Type B pancreatic cell (in vitro differentiated cells): ENCODE measurements around the gene CREG2. TPM values are rescaled to one million over a fixed set of nuclear protein-coding genes. Genes with fewer than 3 reads are reported as not detected.

Experiments used
- DNase-seq: peaks from one replicate; pipeline ENCODE4 v3.0.0; 2021; ENCODE audit warnings: mixed read lengths; ENCODE audit not compliant: unreplicated experiment; ENCODE audit errors: extremely low spot score
- H3K27ac Mint-ChIP-seq: 2 replicates; pipeline ENCODE4 v1.8.0; 2021; ENCODE audit warnings: mild to moderate bottlenecking, mixed read lengths
- H3K27me3 Mint-ChIP-seq: 2 replicates; pipeline ENCODE4 v1.8.0; 2021; ENCODE audit warnings: mixed read lengths
- H3K36me3 Mint-ChIP-seq: 2 replicates; pipeline ENCODE4 v1.8.0; 2021; ENCODE audit warnings: mixed read lengths
- H3K4me1 Mint-ChIP-seq: one replicate; pipeline ENCODE4 v1.8.0; 2021; ENCODE audit warnings: mixed read lengths; ENCODE audit not compliant: unreplicated experiment
- H3K4me3 Mint-ChIP-seq: 2 replicates; pipeline ENCODE4 v1.8.0; 2021; ENCODE audit warnings: mild to moderate bottlenecking, mixed read lengths
- H3K9me3 Mint-ChIP-seq: 2 replicates; pipeline ENCODE4 v1.8.0; 2021; ENCODE audit warnings: mixed read lengths
- CTCF ChIP-seq: fragments of 200-600 bp; sonication (generic); conservative IDR thresholded peaks from 2 replicates; pipeline ENCODE4 v1.5.0; 2021; ENCODE audit warnings: antibody characterized with exemption, mild to moderate bottlenecking
- total RNA-seq: library from RNA; stranded (reverse); gene quantifications from 2 replicates; pipeline ENCODE4 v1.2.1, GENCODE V29; 2021; ENCODE audit warnings: low replicate concordance

Gene CREG2
- total RNA-seq, 1 donor from 2014 or later = 1.9 TPM

DNA sequence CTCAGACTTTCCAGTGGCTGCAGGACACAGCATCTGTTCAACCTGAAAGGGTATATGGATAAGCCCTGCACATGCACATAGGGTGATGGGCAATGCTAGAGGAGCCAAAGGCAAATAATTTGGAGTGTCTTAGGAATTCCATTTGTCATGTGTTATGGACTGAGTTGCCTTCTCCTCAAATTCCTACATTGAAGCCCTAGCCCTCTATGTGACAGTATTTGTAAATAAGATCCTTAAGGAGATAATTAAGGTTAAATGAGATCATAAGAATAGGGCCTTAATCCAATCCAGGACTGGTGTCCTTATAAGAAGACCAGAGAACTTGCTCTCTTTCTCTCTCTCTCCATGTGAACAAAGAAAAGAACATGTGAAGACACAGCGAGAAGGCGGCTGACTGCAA lies 42.9 kb upstream of the CREG2 start:
- no peaks in the 10 kb centered on the region for H3K9me3 Mint-ChIP-seq
- no peak for TF ChIP-seq CTCF
- no peak overlapping the region for H3K27ac Mint-ChIP-seq
- H3K27me3 Mint-ChIP-seq = peaks cover 14% of the 10 kb centered on the region
- peaks cover 3% of the 10 kb centered on the region for H3K4me1 Mint-ChIP-seq
- no peak overlapping the region for H3K4me3 Mint-ChIP-seq
- DNase-seq = no peak
- no peaks in the 10 kb centered on the region for H3K36me3 Mint-ChIP-seq

DNA sequence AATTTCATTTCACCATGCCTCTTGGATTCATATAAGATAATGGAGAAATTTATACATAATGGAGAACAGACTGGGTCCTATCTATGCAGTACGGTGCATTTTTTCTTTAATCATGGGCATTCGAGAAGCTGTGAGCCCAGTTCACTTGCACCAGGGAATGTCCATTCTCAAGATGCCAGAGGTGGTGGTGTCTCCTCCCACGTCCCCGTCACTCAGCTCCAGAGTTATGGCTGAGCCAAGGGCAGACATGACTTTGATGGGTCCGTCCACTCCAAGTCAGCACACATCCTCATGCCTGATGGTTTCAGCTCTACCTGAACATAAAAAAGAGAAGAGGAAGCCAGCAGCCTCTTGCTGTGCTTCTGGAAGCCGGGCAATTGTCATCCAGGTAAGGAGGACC lies 42.1 kb upstream of the CREG2 start:
- Mint-ChIP-seq H3K36me3 (no peaks in the 10 kb centered on the region), H3K4me3 (no peak overlapping the region), H3K27ac (no peak overlapping the region), H3K9me3 (no peaks in the 10 kb centered on the region), H3K4me1 (no peaks in the 10 kb centered on the region), H3K27me3 (peaks cover 11% of the 10 kb centered on the region)
- no peak for DNase-seq
- TF ChIP-seq CTCF = no peak

DNA sequence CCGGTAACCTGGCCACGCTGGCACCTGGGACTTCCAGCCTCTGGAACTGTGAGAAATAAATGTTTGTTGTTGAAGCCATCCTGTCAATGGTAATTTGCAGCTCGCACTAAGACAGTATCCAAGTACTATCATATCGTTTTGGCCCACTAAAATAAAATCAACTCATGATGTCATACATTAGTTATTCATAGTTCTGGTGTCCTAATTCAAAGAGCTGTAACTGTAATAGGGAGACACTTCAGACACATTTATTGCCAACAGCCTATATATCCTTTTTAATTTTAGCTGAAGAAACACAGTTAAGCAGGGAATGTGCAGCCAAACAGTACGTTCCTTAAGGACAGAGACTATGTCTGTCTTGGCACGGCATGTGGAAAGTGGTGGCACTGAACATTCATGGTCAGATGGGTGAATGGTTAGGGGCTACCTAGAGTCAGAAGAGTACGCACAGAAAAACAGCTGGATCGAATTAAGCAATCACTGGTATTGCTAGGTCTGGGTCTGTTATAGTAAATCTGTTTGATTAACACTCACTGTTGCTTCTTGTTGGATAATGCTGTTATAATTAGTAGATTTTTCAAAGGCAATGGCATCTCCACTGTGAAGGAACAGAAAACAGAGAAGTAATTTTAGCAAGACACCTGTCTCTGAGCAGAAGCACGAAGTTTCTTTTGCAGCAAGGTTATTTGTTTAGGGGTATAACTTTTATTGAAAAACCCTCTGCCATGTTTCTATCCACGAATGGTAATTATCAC lies 41.3 kb upstream of the CREG2 start:
- Mint-ChIP-seq H3K4me1 (no peaks in the 10 kb centered on the region), H3K4me3 (no peak overlapping the region)

DNA sequence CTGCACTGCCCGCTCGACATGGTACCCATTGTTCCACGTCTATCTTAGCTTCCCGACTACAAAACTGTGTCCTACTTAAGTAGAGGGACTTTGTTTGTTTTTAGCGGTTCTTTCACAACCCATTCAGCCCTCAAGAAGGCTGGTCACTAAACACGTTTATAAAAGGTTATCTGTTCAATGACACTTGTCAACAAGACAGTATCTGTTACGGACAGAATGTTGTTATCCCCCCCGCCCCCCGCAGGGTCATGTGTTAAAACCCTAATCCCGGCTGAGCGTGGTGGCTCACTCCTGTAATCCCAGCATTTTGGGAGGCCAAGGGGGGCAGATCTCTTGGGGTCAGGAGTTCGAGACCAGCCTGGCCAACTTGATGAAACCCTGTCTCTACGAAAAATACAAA lies 40.4 kb upstream of the CREG2 start:
- TF ChIP-seq CTCF = no peak
- H3K27ac Mint-ChIP-seq = no peak overlapping the region
- no peak for DNase-seq
- no peak overlapping the region for H3K4me3 Mint-ChIP-seq
- no peaks in the 10 kb centered on the region for H3K36me3 Mint-ChIP-seq
- peaks cover 6% of the 10 kb centered on the region for H3K27me3 Mint-ChIP-seq
- no peaks in the 10 kb centered on the region for H3K9me3 Mint-ChIP-seq
- H3K4me1 Mint-ChIP-seq = no peaks in the 10 kb centered on the region

More for the DNA sequence above, 41.3 kb upstream of the CREG2 start:
- no peaks in the 10 kb centered on the region for H3K9me3 Mint-ChIP-seq
- H3K27ac Mint-ChIP-seq = no peak overlapping the region
- peaks cover 6% of the 10 kb centered on the region for H3K27me3 Mint-ChIP-seq
- TF ChIP-seq CTCF = no peak
- no peaks in the 10 kb centered on the region for H3K36me3 Mint-ChIP-seq
- no peak for DNase-seq

- H3K4me1 Mint-ChIP-seq = no peaks in the 10 kb centered on the region
Measured at GRCh38 chr2:101427240-101427639, 39.9 kb upstream of the CREG2 start.

More at GRCh38 chr2:101427240-101427639, 39.9 kb upstream of the CREG2 start:
- Mint-ChIP-seq H3K4me3 (no peak overlapping the region), H3K9me3 (no peaks in the 10 kb centered on the region), H3K27me3 (peaks cover 6% of the 10 kb centered on the region), H3K36me3 (no peaks in the 10 kb centered on the region), H3K27ac (no peak overlapping the region)
- no peak for DNase-seq
- no peak for TF ChIP-seq CTCF
